Measurements from ENCODE around the gene DOCK6. TPM values are rescaled to one million over a fixed set of nuclear protein-coding genes. Genes with fewer than 3 reads are reported as not detected.

DOCK6 gene
- total and polyA plus RNA-seq, 10 of the 15 experiments (the other 5 are each of a cell fraction or from before 2014, with no cell fraction given), result 0.76 to 24.8 (median 4.7) TPM

GRCh38 chr19:11226716-11227166 lies 35.6 kb downstream of the DOCK6 start:
- CTCF ChIA-PET, result interaction anchor here (1.4 kb wide), 1 partner anchor 22 kb away, joined by 3 read pairs; no protein-coding TSS in a partner anchor
- POLR2A ChIA-PET, result no interaction called here

DNA sequence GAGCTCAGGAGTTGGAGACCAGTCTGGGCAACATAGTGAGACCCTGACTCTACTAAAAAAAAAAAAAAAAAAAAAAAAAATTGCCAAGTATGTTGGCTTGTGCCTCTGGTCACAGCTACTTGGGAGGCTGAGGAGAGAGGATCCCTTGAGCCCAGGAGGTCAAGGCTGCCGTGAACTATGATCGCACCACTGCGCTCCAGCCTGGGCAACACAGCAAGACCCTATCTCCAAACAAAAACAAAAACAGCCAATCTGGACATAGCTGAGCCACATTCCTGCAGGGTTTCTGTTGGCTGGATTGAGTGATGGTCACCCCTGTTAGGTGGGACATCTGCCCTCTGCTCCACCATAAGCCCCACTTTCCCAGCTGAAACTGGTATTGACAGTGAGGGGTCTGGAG lies 36.5 kb downstream of the DOCK6 start:
- Histone ChIP-seq H4K20me1 (ENCODE audit: control insufficient read depth, insufficient read depth) (no peaks in the 10 kb centered on the region), H3K4me3 (no peak overlapping the region), H3K27ac (ENCODE audit: control insufficient read depth, insufficient read depth) (no peak overlapping the region), H2AFZ (ENCODE audit: control insufficient read depth, low read depth, low read length) (no peak overlapping the region), H3K79me2 (ENCODE audit: control insufficient read depth, insufficient read depth, low read length) (no peaks in the 10 kb centered on the region), H3K9ac (ENCODE audit: control insufficient read depth, insufficient read depth, low read length) (no peak overlapping the region), H3K9me3 (replicated peaks; ENCODE audit: control insufficient read depth, insufficient read depth, low read length) (no peaks in the 10 kb centered on the region; the same call in 2 of the 3 replicates), H3K27me3 (replicated peaks in 1 of 2; ENCODE audit: control insufficient read depth in 2 of 2, insufficient read depth in 2 of 2, low read length in 1 of 2) (no peaks in the 10 kb centered on the region), H3K4me1 (ENCODE audit: control insufficient read depth, insufficient read depth, low read length) (no peaks in the 10 kb centered on the region; the same call in 1 of the 2 replicates), H3K36me3 (ENCODE audit: control insufficient read depth in 2 of 2, insufficient read depth in 2 of 2, low read length in 1 of 2) (no peaks in the 10 kb centered on the region), H3K4me2 (ENCODE audit: control insufficient read depth, insufficient read depth) (no peak overlapping the region)
- in situ Hi-C loops (cut with MboI) (no loop called here), intact Hi-C loops (cut with micrococcal nuclease; ENCODE audit: unreplicated experiment) (no loop called here)
- SMC1A ChIA-PET (ENCODE audit: uncharacterized antibody, unreplicated experiment), result interaction anchor here (0.7 to 1.1 kb wide), 2 partner anchors 31 to 413 kb away, joined by 3 to 4 read pairs; no protein-coding TSS in a partner anchor
- RAD21 ChIA-PET (ENCODE audit: unreplicated experiment), result no interaction called here
- 97% methylated on average over 3 of the region's 3 CpGs for WGBS (ENCODE audit: insufficient coverage, insufficient replicate concordance, low lambda C conversion rate, missing lambda C conversion rate)
- DNase-seq (ENCODE audit: low read depth, low spot score) (no peak), ATAC-seq (no peak), FAIRE-seq (no peak)
- POLR2A ChIA-PET, result interaction anchor here (0.6 to 0.7 kb wide), 3 partner anchors 82 to 419 kb away, joined by 3 to 4 read pairs (median 3); no protein-coding TSS in a partner anchor
- CTCF ChIA-PET, result interaction anchor here (0.9 to 1.4 kb wide), 2 partner anchors 20 to 21 kb away, joined by 3 to 4 read pairs; no protein-coding TSS in a partner anchor
- BruUV-seq (replicated peaks), result no TSS peak
- no peak for TF ChIP-seq IKZF1 (conservative IDR thresholded peaks at IDR 0.05)
- TF ChIP-seq CHD2 (IDR thresholded peaks at IDR 0.05; ENCODE audit: borderline replicate concordance, low read depth, low read length), result no peak
- no peak for TF ChIP-seq IRF4 (IDR thresholded peaks at IDR 0.05; ENCODE audit: low read depth, low read length)
- TF ChIP-seq FOXK2 (IDR thresholded peaks at IDR 0.05), result no peak
- TF ChIP-seq, protein P1, sequence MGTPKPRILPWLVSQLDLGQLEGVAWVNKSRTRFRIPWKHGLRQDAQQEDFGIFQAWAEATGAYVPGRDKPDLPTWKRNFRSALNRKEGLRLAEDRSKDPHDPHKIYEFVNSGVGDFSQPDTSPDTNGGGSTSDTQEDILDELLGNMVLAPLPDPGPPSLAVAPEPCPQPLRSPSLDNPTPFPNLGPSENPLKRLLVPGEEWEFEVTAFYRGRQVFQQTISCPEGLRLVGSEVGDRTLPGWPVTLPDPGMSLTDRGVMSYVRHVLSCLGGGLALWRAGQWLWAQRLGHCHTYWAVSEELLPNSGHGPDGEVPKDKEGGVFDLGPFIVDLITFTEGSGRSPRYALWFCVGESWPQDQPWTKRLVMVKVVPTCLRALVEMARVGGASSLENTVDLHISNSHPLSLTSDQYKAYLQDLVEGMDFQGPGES (IDR thresholded peaks at IDR 0.05), result no peak
- TF ChIP-seq ZNF384 (IDR thresholded peaks at IDR 0.05; ENCODE audit: borderline replicate concordance, low read depth, low read length), result no peak
- no peak for TF ChIP-seq RBBP5 (conservative IDR thresholded peaks at IDR 0.05)
- TF ChIP-seq, protein P2, sequence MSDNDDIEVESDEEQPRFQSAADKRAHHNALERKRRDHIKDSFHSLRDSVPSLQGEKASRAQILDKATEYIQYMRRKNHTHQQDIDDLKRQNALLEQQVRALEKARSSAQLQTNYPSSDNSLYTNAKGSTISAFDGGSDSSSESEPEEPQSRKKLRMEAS (IDR thresholded peaks at IDR 0.05; ENCODE audit: low read depth, low read length), result no peak
- no peak for TF ChIP-seq ATF7 (IDR thresholded peaks at IDR 0.05; ENCODE audit: low read depth)
- no peak for TF ChIP-seq E2F8 (IDR thresholded peaks at IDR 0.05; ENCODE audit: low read depth, partially characterized antibody)
- no peak for TF ChIP-seq CHD1 (IDR thresholded peaks at IDR 0.05; ENCODE audit: low read depth, low read length)

More at GRCh38 chr19:11226716-11227166, 35.6 kb downstream of the DOCK6 start:
- no TSS peak for BruUV-seq (replicated peaks)
- DNase-seq (ENCODE audit: low read depth, low spot score) (no peak), FAIRE-seq (no peak), ATAC-seq (no peak)
- intact Hi-C loops (cut with micrococcal nuclease; ENCODE audit: unreplicated experiment), result no loop called here
- no peak overlapping the region for H3K9ac ChIP-seq (ENCODE audit: control insufficient read depth, insufficient read depth, low read length)
- in situ Hi-C loops (cut with MboI), result no loop called here
- no peaks in the 10 kb centered on the region for H4K20me1 ChIP-seq (ENCODE audit: control insufficient read depth, insufficient read depth)
- H3K27ac ChIP-seq (ENCODE audit: control insufficient read depth, insufficient read depth), result no peak overlapping the region
- RAD21 ChIA-PET (ENCODE audit: unreplicated experiment), result no interaction called here
- no peaks in the 10 kb centered on the region; the same call in 1 of the 2 replicates for H3K4me1 ChIP-seq (ENCODE audit: control insufficient read depth, insufficient read depth, low read length)
- WGBS (ENCODE audit: insufficient coverage, insufficient replicate concordance, low lambda C conversion rate, missing lambda C conversion rate), result 60% methylated on average over 1 of the region's 1 CpG
- SMC1A ChIA-PET (ENCODE audit: uncharacterized antibody, unreplicated experiment), result interaction anchor here (0.6 to 1.1 kb wide), 2 partner anchors 30 to 340 kb away, joined by 3 to 4 read pairs; no protein-coding TSS in a partner anchor
- H3K27me3 ChIP-seq (replicated peaks in 1 of 2; ENCODE audit: control insufficient read depth in 2 of 2, insufficient read depth in 2 of 2, low read length in 1 of 2), result no peaks in the 10 kb centered on the region
- no peak overlapping the region for H3K4me2 ChIP-seq (ENCODE audit: control insufficient read depth, insufficient read depth)
- TF ChIP-seq STAT1 (conservative IDR thresholded peaks at IDR 0.05), result no peak
- peak; percentile 40; the same call in 1 of the 2 replicates for TF ChIP-seq ZNF217 (IDR thresholded peaks at IDR 0.05)
- H3K79me2 ChIP-seq (ENCODE audit: control insufficient read depth, insufficient read depth, low read length), result no peaks in the 10 kb centered on the region
- no peaks in the 10 kb centered on the region; the same call in 2 of the 3 replicates for H3K9me3 ChIP-seq (replicated peaks; ENCODE audit: control insufficient read depth, insufficient read depth, low read length)
- H3K4me3 ChIP-seq, result no peak overlapping the region
- H3K36me3 ChIP-seq (ENCODE audit: control insufficient read depth in 2 of 2, insufficient read depth in 2 of 2, low read length in 1 of 2), result no peaks in the 10 kb centered on the region
- H2AFZ ChIP-seq (ENCODE audit: control insufficient read depth, low read depth, low read length), result no peak overlapping the region
